MG63 (cell line): ENCODE data around the gene TJP3. TPM values are rescaled to one million over a fixed set of nuclear protein-coding genes. Genes with fewer than 3 reads are reported as not detected.

Experiments used
- DNase-seq: peaks from one replicate; pipeline ENCODE4 v3.0.0-alpha.2; 2020
- H3K27me3 ChIP-seq: fragments of 250-450 bp; sonication (Bioruptor Pico); 2 replicates; pipeline ENCODE4 v1.5.1; 2020; ENCODE audit warnings: mild to moderate bottlenecking, moderate library complexity
- H3K36me3 ChIP-seq: fragments of 250-450 bp; sonication (Bioruptor Pico); 2 replicates; pipeline ENCODE4 v1.5.1; 2020; ENCODE audit warnings: mild to moderate bottlenecking, moderate library complexity
- H3K4me3 ChIP-seq: fragments of 250-450 bp; sonication (Bioruptor Pico); 2 replicates; pipeline ENCODE4 v1.5.1; 2020; ENCODE audit warnings: mild to moderate bottlenecking, moderate library complexity
- H3K9me3 ChIP-seq: fragments of 250-450 bp; sonication (Bioruptor Pico); 2 replicates; pipeline ENCODE4 v1.5.1; 2020; ENCODE audit warnings: mild to moderate bottlenecking, moderate library complexity
- total RNA-seq: library from RNA; depleted of rRNA; stranded (reverse); fragments of >200 nt; shearing (Covaris generic); gene quantifications from 2 replicates; pipeline ENCODE4 v1.2.3, GENCODE V29; 2014; ENCODE audit warnings: low replicate concordance

Gene TJP3
- total RNA-seq, 1 experiment from 2014 or later: not detected

- H3K4me3 ChIP-seq: no peak overlapping the region
- peaks cover 3% of the 10 kb centered on the region; the same call in 1 of the 2 replicates for H3K36me3 ChIP-seq
- DNase-seq: no peak
Measured at GRCh38 chr19:3684054-3684816, 23.9 kb upstream of the TJP3 start.

GRCh38 chr19:3684817-3685410 lies 23.3 kb upstream of the TJP3 start:
- Histone ChIP-seq H3K27me3 (no peaks in the 10 kb centered on the region), H3K36me3 (peaks cover 3% of the 10 kb centered on the region; the same call in 1 of the 2 replicates), H3K9me3 (no peaks in the 10 kb centered on the region), H3K4me3 (no peak overlapping the region)
- no peak for DNase-seq

More at GRCh38 chr19:3684054-3684816, 23.9 kb upstream of the TJP3 start:
- H3K9me3 ChIP-seq: no peaks in the 10 kb centered on the region
- no peaks in the 10 kb centered on the region for H3K27me3 ChIP-seq

DNA sequence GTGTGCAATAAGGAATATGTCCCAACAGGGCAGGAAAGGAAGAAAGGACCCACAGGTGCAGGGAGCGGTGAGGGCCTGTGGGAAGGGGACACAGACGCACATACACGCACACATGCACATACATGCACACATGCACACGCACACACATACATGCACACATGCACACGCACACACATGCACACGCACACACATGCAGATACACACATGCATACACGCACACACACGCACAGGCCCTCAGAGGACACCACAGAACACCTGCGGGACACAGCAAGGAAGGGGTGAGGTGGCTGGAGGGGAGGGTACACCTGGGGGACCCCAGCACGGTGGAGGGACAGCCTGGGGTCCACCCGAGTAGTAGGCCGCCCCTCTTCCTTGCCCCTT lies 20.8 kb upstream of the TJP3 start:
- Histone ChIP-seq H3K27me3 (no peaks in the 10 kb centered on the region), H3K36me3 (peaks cover 3% of the 10 kb centered on the region; the same call in 1 of the 2 replicates), H3K4me3 (no peak overlapping the region), H3K9me3 (no peaks in the 10 kb centered on the region)
- DNase-seq: no peak

- H3K9me3 ChIP-seq: no peaks in the 10 kb centered on the region
- no peak overlapping the region for H3K4me3 ChIP-seq
- H3K36me3 ChIP-seq: peaks cover 3% of the 10 kb centered on the region; the same call in 1 of the 2 replicates
- no peak for DNase-seq
- no peaks in the 10 kb centered on the region for H3K27me3 ChIP-seq
Measured at GRCh38 chr19:3687774-3688706, 20.1 kb upstream of the TJP3 start.

GRCh38 chr19:3690551-3691371 lies 17.4 kb upstream of the TJP3 start:
- no peaks in the 10 kb centered on the region for H3K9me3 ChIP-seq
- H3K4me3 ChIP-seq: no peak overlapping the region
- DNase-seq: no peak
- H3K36me3 ChIP-seq: no peaks in the 10 kb centered on the region
- H3K27me3 ChIP-seq: no peaks in the 10 kb centered on the region

DNA sequence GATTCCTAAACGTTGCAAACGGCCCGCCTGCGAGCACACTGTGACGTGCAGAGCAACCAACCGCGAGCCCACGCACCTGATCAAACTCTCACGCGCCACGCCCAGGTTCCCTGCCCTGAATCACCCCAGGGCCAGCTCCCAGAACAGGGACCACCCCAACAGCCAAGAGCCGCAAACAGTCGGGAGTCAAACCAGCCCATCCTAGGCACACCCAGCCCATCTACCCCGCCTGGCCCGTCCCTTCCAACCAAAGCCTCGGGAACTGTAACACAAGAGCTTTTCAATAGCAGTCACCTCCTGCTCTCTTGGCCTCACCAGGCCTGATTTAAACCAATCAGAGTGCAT lies 16.8 kb upstream of the TJP3 start:
- Histone ChIP-seq H3K9me3 (no peaks in the 10 kb centered on the region), H3K4me3 (no peak overlapping the region), H3K36me3 (no peaks in the 10 kb centered on the region)

GRCh38 chr19:3691726-3692125 lies 16.5 kb upstream of the TJP3 start:
- H3K4me3 ChIP-seq: no peak overlapping the region
- H3K27me3 ChIP-seq: no peaks in the 10 kb centered on the region
- H3K36me3 ChIP-seq: no peaks in the 10 kb centered on the region
- no peaks in the 10 kb centered on the region for H3K9me3 ChIP-seq
- no peak for DNase-seq

More for the DNA sequence above, 16.8 kb upstream of the TJP3 start:
- DNase-seq: no peak
- no peaks in the 10 kb centered on the region for H3K27me3 ChIP-seq

GRCh38 chr19:3692141-3693024 lies 15.8 kb upstream of the TJP3 start:
- no peak overlapping the region for H3K4me3 ChIP-seq
- H3K9me3 ChIP-seq: no peaks in the 10 kb centered on the region
- no peak for DNase-seq
- H3K36me3 ChIP-seq: no peaks in the 10 kb centered on the region
- no peaks in the 10 kb centered on the region for H3K27me3 ChIP-seq

DNA sequence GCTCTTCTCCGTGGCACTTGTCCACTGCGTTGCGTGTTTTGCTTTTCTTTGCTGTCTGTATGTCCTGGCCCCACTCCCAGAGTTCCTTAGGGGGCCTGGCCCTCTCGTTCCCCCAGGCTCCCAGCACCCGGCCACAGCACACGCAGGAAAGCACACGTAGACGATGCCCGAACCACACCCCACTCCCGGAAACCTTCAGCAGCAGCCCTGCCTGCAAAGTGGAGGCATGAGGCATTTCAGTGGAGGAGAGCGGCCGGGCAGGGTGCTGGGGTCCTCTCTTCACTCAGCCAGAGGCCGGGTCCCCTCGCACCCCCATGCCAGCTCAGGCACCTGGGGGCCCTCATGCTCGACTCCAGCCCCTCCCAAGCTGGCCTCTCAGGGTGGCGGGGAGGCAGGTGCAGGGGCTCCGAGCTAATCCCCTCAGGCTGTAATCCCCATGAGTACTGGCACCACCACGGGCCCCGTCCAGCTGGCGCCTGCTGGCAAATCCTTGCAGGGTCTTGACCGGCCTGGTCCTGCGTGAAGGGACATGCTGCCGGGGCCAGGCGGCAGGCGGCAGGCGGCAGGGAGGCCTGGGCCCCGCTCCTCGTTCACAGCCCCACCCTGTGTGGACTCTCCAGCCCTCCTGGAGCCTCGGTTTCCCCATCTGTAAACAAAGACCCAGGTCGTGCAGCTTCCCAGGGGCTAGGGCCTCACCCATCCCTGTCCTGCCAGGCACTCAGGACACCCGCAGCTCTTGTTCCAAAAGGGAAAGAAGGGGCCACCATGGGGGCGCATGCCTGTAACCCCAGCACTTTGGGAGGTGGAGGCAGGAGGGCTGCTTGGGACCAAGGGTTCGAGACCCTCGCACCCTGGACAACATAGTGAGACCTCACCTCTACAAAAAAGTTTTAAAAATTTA lies 14.9 kb upstream of the TJP3 start:
- no peak for DNase-seq
- Histone ChIP-seq H3K27me3 (no peaks in the 10 kb centered on the region), H3K36me3 (no peaks in the 10 kb centered on the region), H3K9me3 (no peaks in the 10 kb centered on the region), H3K4me3 (no peak overlapping the region)

DNA sequence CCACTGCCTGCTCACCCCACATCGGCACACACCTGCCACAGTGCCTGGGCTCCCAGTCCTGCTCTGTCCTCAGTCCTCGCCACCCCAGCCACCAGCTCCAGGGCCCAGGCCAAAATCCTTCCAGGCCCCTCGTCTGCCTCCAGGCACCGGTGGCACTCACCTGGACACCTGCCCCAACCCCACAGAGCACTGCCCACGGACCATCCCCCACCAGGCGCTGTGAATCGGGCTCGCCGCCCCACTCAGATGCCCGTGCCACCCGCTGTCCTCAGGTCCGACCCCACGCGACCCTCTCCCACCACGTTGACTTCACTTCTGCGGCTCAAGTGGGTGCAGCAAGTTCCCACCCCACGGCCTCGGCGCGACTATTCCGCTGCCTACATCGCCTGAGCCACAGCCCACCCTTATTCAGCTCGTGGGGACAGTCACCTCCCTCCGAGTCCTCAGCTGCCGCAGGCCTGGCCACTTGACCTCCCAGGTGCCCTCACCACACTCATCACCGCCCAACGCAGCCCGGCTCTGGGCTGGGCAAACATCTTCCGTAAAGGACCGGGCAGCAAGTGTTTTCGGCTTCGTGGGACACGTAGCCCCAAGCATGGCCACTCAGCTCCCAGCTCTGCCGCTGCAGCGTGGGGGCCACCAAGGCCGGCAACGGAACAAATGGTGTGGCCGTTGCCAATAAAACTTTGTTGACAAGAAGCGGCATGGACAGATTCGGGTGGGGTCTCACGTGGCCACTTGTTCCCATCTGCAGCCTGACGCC lies 13.6 kb upstream of the TJP3 start:
- no peak for DNase-seq
- H3K4me3 ChIP-seq: no peak overlapping the region
- H3K36me3 ChIP-seq: no peaks in the 10 kb centered on the region
- H3K27me3 ChIP-seq: no peaks in the 10 kb centered on the region
- H3K9me3 ChIP-seq: no peaks in the 10 kb centered on the region

DNA sequence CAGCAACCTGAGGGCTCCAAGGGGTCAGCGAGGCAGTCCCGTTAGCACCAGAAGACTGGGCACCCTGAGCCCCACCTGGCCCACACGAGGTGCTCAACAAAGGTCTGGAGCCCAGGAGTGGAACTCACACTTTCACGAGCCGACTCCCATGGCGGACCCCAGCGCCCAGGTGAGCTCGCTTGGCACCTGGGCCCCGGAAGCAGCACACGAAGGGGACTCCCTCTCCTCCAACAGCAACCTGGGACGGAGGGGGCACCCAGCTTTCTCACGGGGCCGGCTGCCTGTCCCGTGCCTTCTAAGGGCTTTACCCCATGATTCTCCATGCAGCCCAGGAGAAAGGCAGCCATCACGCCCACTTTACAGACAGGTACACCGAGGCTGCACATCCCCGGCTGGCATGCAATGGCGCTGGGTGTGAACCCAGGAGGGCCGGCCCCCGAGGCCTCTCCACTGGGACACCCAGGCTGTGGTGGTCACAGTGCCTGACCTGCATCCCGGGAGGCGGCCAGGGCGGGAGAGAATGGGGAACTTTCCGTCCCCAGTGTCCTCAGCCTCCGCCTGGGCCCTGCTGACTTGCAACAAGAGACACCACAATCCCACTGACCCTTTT lies 13.0 kb upstream of the TJP3 start:
- DNase-seq: no peak
- no peak overlapping the region for H3K4me3 ChIP-seq
- H3K27me3 ChIP-seq: no peaks in the 10 kb centered on the region
- no peaks in the 10 kb centered on the region for H3K36me3 ChIP-seq
- H3K9me3 ChIP-seq: no peaks in the 10 kb centered on the region

GRCh38 chr19:3695986-3696659 lies 12.1 kb upstream of the TJP3 start:
- Histone ChIP-seq H3K4me3 (no peak overlapping the region), H3K9me3 (no peaks in the 10 kb centered on the region), H3K27me3 (no peaks in the 10 kb centered on the region), H3K36me3 (no peaks in the 10 kb centered on the region)
- no peak for DNase-seq

DNA sequence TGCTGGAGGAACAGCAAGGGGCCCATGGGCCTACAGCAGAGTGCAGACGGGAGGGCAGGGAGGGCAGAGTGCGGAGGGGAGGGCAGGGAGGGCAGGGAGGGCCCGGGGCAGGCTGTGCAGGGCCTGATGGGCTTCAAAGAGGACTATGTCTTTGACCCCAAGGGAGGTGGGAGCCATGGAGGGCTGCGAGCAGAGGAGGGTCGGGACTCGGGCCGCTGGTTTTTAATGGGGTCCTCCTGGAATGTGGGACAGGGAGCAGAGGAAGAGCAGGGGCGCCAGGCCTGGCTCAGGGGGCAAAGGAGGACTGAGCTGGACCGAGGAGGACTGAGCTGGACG lies 11.6 kb upstream of the TJP3 start:
- H3K4me3 ChIP-seq: no peak overlapping the region
- H3K27me3 ChIP-seq: no peaks in the 10 kb centered on the region
- no peak for DNase-seq
- H3K9me3 ChIP-seq: no peaks in the 10 kb centered on the region
- H3K36me3 ChIP-seq: no peaks in the 10 kb centered on the region
